Measurements from ENCODE around the gene AKAP12. TPM values are rescaled to one million over a fixed set of nuclear protein-coding genes. Genes with fewer than 3 reads are reported as not detected.

Gene AKAP12
- total RNA-seq, 3 donors from 2014 or later = 40.7 to 368 (median 127) TPM

GRCh38 chr6:151372164-151372563, 132.4 kb downstream of the AKAP12 start:
- Histone ChIP-seq H3K36me3 (no peaks in the 10 kb centered on the region), H3K9me3 (no peaks in the 10 kb centered on the region), H3K27ac (no peak overlapping the region), H3K4me3 (no peak overlapping the region), H3K27me3 (no peaks in the 10 kb centered on the region), H3K4me1 (no peaks in the 10 kb centered on the region)
- intact Hi-C loops (cut with DNase I; ENCODE audit: low total_unique reads) = no loop called here
- TF ChIP-seq CTCF (IDR thresholded peaks at IDR 0.05) (no peak), POLR2A (IDR thresholded peaks at IDR 0.05) (no peak), POLR2AphosphoS5 (IDR thresholded peaks at IDR 0.05) (no peak)
- no peak for DNase-seq (ENCODE audit: low spot score in 2 of 2)

GRCh38 chr6:151374036-151374683, 134.4 kb downstream of the AKAP12 start:
- H3K4me3 ChIP-seq = no peak overlapping the region
- no peaks in the 10 kb centered on the region for H3K27me3 ChIP-seq
- intact Hi-C loops (cut with DNase I; ENCODE audit: low total_unique reads) = no loop called here
- TF ChIP-seq POLR2AphosphoS5 (IDR thresholded peaks at IDR 0.05) (no peak), CTCF (IDR thresholded peaks at IDR 0.05) (no peak), POLR2A (IDR thresholded peaks at IDR 0.05) (no peak)
- H3K27ac ChIP-seq = peak overlapping the region in 1 of 2 donors; percentile 49
- no peaks in the 10 kb centered on the region for H3K4me1 ChIP-seq
- H3K9me3 ChIP-seq = no peaks in the 10 kb centered on the region
- DNase-seq (ENCODE audit: low spot score in 2 of 2) = no peak
- no peaks in the 10 kb centered on the region for H3K36me3 ChIP-seq

GRCh38 chr6:151375833-151376232, 136.1 kb downstream of the AKAP12 start:
- H3K4me3 ChIP-seq = no peak overlapping the region
- no peaks in the 10 kb centered on the region for H3K36me3 ChIP-seq
- TF ChIP-seq POLR2AphosphoS5 (IDR thresholded peaks at IDR 0.05) (no peak), CTCF (IDR thresholded peaks at IDR 0.05) (no peak), POLR2A (IDR thresholded peaks at IDR 0.05) (no peak)
- H3K4me1 ChIP-seq = no peaks in the 10 kb centered on the region
- intact Hi-C loops (cut with DNase I; ENCODE audit: low total_unique reads) = no loop called here
- no peak for DNase-seq (ENCODE audit: low spot score in 2 of 2)
- no peak overlapping the region for H3K27ac ChIP-seq
- H3K27me3 ChIP-seq = no peaks in the 10 kb centered on the region
- no peaks in the 10 kb centered on the region for H3K9me3 ChIP-seq

GRCh38 chr6:151376440-151376839, 136.7 kb downstream of the AKAP12 start:
- no peak for DNase-seq (ENCODE audit: low spot score in 2 of 2)
- H3K36me3 ChIP-seq = no peaks in the 10 kb centered on the region
- no peak overlapping the region for H3K4me3 ChIP-seq
- TF ChIP-seq POLR2A (IDR thresholded peaks at IDR 0.05) (no peak), CTCF (IDR thresholded peaks at IDR 0.05) (no peak), POLR2AphosphoS5 (IDR thresholded peaks at IDR 0.05) (no peak)
- H3K9me3 ChIP-seq = no peaks in the 10 kb centered on the region
- H3K4me1 ChIP-seq = no peaks in the 10 kb centered on the region
- H3K27ac ChIP-seq = no peak overlapping the region
- H3K27me3 ChIP-seq = no peaks in the 10 kb centered on the region
- intact Hi-C loops (cut with DNase I; ENCODE audit: low total_unique reads) = no loop called here

- Histone ChIP-seq H3K4me1 (no peaks in the 10 kb centered on the region), H3K27me3 (no peaks in the 10 kb centered on the region), H3K36me3 (no peaks in the 10 kb centered on the region), H3K9me3 (no peaks in the 10 kb centered on the region), H3K27ac (no peak overlapping the region), H3K4me3 (no peak overlapping the region)
- DNase-seq (ENCODE audit: low spot score in 2 of 2) = no peak
- TF ChIP-seq POLR2AphosphoS5 (IDR thresholded peaks at IDR 0.05) (no peak), POLR2A (IDR thresholded peaks at IDR 0.05) (no peak), CTCF (IDR thresholded peaks at IDR 0.05) (no peak)
- intact Hi-C loops (cut with DNase I; ENCODE audit: low total_unique reads) = no loop called here
Observed at GRCh38 chr6:151377095-151377494, 137.3 kb downstream of the AKAP12 start.
